HFFc6 (cell line): ENCODE results near the gene GRK1. TPM values are rescaled to one million over a fixed set of nuclear protein-coding genes. Genes with fewer than 3 reads are reported as not detected.
A peak's percentile ranks its signal among the peaks of the same experiment; 100 is the strongest.

Experiments used
- DNase-seq: peaks from one replicate; pipeline ENCODE4 v3.0.0-alpha.2; 2018
- H3K27ac Mint-ChIP-seq: 2 replicates; pipeline ENCODE4 v1.8.0; 2020; ENCODE audit warnings: mild to moderate bottlenecking, mixed read lengths
- H3K27me3 Mint-ChIP-seq: 2 replicates; pipeline ENCODE4 v1.8.0; 2021; ENCODE audit warnings: mild to moderate bottlenecking, moderate library complexity, mixed read lengths; ENCODE audit not compliant: insufficient read depth
- H3K36me3 Mint-ChIP-seq: 2 replicates; pipeline ENCODE4 v1.8.0; 2021; ENCODE audit warnings: low read depth, mixed read lengths
- H3K4me1 Mint-ChIP-seq: 2 replicates; pipeline ENCODE4 v1.8.0; 2020; ENCODE audit warnings: low read depth, mixed read lengths
- H3K4me3 Mint-ChIP-seq: 2 replicates; pipeline ENCODE4 v1.8.0; 2020; ENCODE audit warnings: mild to moderate bottlenecking, moderate library complexity, mixed read lengths
- H3K9me3 Mint-ChIP-seq: 2 replicates; pipeline ENCODE4 v1.8.0; 2020; ENCODE audit warnings: mild to moderate bottlenecking, mixed read lengths
- CTCF ChIP-seq: fragments of 200-600 bp; sonication (generic); IDR thresholded peaks from 2 replicates; pipeline ENCODE4 v1.5.0; 2021; ENCODE audit warnings: antibody characterized with exemption, mild to moderate bottlenecking
- total RNA-seq, 6 experiments: library from RNA; stranded (reverse); fragmentation: NEBNext Ultra II Directional; extraction: Animal tissue kit (Norgen Biotek cat#: 25700); gene quantifications; 2 replicates in 1 of 6; 3 replicates in 5 of 6; pipeline ENCODE4 v1.2.3, GENCODE V29; 2021

GRK1 gene
- total RNA-seq, 6 experiments from 2014 or later: not detected

DNA sequence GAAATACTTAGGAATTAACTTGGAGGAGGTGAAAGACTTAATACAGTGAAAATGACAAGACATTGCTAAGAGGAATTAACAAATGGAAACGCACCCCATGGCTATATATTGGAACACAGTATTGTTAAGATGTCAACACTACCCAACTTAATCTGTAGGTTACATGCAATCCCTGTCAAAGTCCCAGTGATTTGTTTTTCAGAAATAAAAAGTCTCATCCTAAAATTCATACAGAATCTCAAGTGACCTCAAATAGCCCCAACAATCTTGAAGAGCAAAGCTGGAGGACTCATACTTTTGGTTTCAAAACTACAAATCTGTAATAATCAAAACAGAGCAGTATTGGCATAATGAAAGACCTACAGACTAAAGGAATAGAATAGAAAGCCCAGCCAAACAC, 22.2 kb upstream of the GRK1 start:
- Mint-ChIP-seq H3K27ac (no peak overlapping the region), H3K36me3 (peaks cover 51% of the 10 kb centered on the region), H3K4me1 (peaks cover 19% of the 10 kb centered on the region), H3K9me3 (no peaks in the 10 kb centered on the region), H3K4me3 (no peak overlapping the region), H3K27me3 (peaks cover 8% of the 10 kb centered on the region)
- DNase-seq: no peak
- TF ChIP-seq CTCF: no peak

GRCh38 chr13:113645329-113645728, 21.7 kb upstream of the GRK1 start:
- Mint-ChIP-seq H3K27me3 (peaks cover 8% of the 10 kb centered on the region), H3K4me1 (peaks cover 19% of the 10 kb centered on the region), H3K27ac (no peak overlapping the region), H3K4me3 (no peak overlapping the region), H3K9me3 (no peaks in the 10 kb centered on the region), H3K36me3 (peaks cover 46% of the 10 kb centered on the region)
- DNase-seq: no peak
- no peak for TF ChIP-seq CTCF

GRCh38 chr13:113646376-113646775, 20.6 kb upstream of the GRK1 start:
- H3K4me1 Mint-ChIP-seq: peaks cover 19% of the 10 kb centered on the region
- H3K36me3 Mint-ChIP-seq: peaks cover 38% of the 10 kb centered on the region
- no peaks in the 10 kb centered on the region for H3K9me3 Mint-ChIP-seq
- no peak for DNase-seq
- no peak overlapping the region for H3K4me3 Mint-ChIP-seq
- peaks cover 8% of the 10 kb centered on the region for H3K27me3 Mint-ChIP-seq
- no peak overlapping the region for H3K27ac Mint-ChIP-seq
- TF ChIP-seq CTCF: no peak

DNA sequence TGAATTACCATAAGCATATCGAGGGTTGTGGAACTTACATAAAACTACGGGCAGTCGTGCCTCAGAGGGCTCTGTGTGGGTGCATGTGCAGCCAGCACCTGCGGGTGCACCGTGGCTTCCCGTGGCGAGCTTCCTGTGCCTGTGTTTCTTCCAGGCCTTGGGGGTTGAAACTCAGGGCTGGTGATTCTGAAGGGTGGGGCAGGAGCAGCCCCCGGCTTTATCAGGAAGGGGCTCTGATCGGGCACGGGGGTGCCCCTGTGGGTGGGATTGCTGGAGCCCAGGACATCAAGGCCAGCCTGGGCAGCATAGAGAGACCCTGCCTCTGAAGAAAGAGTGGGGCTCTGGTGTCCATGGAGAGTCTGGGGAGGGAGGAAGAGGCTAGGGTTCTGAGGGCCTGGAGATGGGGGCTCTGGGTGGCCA, 20.1 kb upstream of the GRK1 start:
- Mint-ChIP-seq H3K36me3 (peaks cover 34% of the 10 kb centered on the region), H3K4me3 (no peak overlapping the region)

GRCh38 chr13:113647351-113648215, 19.4 kb upstream of the GRK1 start:
- no peaks in the 10 kb centered on the region for H3K9me3 Mint-ChIP-seq
- no peak overlapping the region for H3K4me3 Mint-ChIP-seq
- no peak overlapping the region for H3K27ac Mint-ChIP-seq
- DNase-seq: peak; percentile 30
- TF ChIP-seq CTCF: no peak
- peaks cover 27% of the 10 kb centered on the region for H3K36me3 Mint-ChIP-seq
- peaks cover 8% of the 10 kb centered on the region for H3K27me3 Mint-ChIP-seq
- peaks cover 19% of the 10 kb centered on the region for H3K4me1 Mint-ChIP-seq

More for the DNA sequence above, 20.1 kb upstream of the GRK1 start:
- Mint-ChIP-seq H3K27ac (no peak overlapping the region), H3K4me1 (peaks cover 19% of the 10 kb centered on the region), H3K27me3 (peaks cover 8% of the 10 kb centered on the region), H3K9me3 (no peaks in the 10 kb centered on the region)
- TF ChIP-seq CTCF: no peak
- DNase-seq: no peak
